HG03565 (cell line): ENCODE data around the gene NOL4L.

Experiments
- ATAC-seq: cut with Tn5 transposase; IDR thresholded peaks from one replicate; pipeline ENCODE4 v1.9.1; 2021; ENCODE audit warnings: mild to moderate bottlenecking, moderate library complexity; ENCODE audit not compliant: unreplicated experiment

Gene NOL4L

DNA sequence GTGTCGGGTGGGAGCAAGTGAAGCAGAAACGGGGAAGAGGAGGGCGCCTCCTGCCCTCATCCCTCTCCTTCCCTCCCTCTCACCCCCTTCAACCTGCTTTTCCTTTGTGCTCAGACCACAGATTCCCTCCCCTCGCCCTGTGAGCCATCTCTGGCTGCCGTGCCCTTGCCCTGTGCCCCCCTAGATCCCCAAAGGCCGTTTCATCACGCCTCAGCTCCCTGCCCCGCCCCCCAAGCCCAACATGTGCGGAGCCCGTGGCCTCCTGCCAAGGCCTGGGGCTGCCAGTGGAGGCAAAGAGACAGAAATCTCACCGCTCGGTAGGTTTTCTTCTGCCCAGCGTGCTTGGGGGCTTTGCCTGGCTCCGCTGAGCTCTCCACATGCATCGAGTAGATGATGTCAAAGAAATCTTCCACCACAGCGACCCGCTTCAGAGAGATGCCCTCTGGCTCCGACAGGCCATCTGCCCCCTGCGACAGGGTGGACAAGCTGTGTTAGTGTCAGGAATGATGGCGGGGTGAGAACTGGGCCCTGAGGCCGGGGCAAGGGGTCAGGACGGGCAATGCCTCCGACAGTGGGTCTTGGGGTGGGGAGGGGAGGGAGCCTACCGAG, 57.6 kb downstream of the NOL4L start:
- ATAC-seq: no peak

DNA sequence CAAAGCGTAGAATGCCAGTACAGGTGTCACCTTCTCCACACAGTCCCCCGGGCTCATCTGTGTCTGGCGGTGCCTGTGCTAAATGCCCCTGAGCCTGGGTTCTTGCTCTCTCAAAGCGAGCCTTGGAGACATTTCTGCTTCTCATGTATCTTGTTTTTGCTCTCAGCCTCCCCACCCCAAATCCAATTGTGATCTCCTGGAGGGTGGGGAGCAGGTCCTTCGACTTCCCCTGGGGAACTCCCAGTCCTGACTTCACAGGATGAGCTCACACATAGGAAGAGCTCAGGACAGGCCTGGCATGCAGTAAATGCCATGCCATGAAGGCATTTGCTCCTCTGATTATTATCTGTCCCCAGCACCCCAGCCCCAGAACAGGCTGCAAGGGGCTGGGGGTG, 58.1 kb downstream of the NOL4L start:
- ATAC-seq: no peak

DNA sequence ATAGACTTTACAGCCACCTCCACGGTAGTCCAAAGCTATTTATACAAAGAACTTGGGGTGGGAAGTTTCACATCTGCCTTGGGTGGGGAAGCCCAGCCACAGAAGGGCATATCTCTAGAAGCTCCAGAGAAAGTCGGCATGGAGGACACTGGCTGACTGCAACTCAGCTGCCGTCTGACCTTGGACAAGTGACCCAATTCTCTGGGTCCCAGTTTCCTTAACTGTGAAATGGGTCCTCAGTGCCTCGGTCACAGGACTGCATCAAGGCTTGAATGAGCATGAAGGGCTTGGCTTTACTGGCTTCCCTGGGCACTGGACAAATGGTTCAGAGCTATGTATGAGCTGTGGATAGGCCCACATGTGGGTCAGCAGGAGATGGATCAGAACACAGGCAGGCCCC, 58.6 kb downstream of the NOL4L start:
- no peak for ATAC-seq

DNA sequence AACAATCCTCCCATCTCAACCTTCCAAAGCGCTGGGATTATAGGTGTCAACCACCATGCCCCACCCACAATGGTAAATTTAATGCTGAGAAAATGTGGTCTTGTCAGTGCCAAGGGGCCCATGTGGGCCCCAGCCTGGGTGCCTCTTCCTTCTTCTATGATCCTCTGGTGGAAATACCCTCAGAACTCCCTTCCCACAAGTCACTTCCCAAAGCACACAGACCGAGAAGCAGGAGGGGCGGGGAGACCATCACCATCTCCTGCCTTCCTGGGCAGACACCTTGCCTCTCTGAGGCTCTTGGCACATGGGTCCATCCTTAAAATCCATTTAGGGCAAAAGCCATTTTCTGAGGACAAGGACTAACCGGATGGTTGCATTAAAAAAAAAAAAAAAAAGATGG, 59.0 kb downstream of the NOL4L start:
- no peak for ATAC-seq

DNA sequence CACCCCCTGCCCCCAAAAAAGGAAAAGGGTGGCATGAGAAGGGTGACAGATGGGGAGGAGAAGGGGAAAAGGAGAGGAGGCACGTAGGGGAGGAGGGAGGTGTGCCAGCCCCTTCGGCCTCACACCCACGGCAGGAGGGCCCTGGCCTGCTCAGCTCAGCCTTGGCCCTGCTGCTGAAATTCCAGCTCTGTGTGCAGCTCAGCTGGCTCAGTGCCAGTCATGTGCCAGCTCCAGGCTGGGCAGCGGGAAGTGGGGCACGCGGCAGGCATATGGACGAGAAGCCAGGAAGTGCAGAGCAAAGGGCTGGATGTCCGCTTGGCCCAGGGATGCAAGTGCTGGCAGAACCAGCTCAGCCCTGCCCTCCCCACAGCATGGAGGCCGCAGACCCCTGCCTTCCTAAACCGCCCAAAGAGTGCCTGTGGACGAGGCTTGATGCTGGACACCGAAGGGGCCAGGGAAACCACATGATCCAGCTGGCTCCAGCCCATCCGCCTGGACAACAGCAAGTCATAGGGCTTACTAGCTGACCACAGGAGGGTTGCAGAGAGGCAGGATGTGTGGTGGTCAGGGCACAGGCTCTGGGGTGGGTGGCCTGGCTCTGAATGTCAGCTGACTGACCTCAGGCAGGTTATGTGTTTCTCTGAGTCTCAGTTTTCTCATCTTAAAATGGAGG, 60.2 kb downstream of the NOL4L start:
- no peak for ATAC-seq

DNA sequence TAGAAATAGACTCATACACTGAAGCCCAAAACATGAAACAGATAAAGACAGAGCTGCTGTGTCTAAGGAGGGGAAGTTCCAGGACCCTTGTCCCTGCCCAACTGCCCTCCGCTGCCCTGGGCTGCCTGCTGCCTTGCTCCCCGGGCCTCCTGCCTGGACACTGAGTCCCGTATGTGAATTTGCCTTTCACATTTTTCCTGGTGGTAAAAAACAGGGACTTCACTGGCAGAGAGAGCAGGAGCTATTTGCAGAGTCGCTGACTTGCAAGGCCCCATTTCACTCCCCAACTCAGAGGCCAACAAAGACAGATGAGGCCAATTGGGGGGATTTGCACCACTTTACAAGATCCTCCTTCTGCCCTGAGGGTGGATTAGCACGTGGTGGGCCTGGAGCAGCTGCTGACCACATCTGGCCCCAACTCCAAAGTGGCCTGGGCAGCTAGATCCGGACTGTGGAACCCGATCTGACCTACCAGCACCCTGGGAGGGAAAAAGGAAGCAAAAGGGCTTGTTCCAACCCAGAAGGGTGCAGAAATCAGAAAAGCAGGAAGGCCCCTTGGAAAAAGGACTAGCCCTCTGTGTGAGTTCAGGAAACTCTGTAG, 61.4 kb downstream of the NOL4L start:
- no peak for ATAC-seq

DNA sequence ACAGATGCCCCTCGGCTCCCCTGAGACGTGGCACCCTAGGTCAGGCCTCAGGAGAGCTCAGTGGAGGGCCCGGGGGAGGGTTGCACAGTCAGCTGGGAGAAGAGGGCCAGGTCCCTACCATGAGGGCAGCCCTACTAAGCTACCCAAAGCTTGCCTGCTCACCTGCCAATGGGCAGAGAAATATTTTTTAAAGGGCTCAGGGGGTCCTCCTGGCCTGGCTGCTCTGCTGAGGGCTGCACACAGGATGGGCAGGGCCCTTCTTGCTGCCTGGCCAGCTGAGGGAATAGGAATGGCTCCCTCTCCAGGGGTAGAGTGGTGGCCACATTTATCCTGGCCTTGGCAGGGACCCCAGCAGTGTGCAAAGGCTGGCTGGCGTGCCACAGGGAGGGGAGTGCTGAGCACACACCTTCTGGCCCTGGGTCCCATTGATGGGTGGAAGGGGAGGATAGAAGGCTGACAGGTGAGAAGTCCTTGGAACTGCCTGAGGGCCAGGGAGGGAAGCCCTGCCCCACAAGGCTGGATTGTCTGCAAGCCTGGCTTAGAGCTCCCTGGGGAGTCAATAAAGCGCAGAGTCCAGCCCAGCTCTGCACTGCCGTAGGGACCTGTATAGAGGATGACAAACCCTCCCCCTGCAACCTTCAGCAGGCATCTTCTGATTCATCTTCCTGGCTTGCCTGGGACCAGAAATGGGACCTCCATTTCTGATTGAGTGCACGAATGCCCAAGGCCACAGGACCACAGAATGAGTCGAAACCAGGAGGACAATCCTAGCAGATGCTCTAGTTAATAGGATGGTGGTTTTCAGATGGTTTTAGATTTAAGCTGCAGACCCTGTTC, 62.1 kb downstream of the NOL4L start:
- ATAC-seq: no peak

DNA sequence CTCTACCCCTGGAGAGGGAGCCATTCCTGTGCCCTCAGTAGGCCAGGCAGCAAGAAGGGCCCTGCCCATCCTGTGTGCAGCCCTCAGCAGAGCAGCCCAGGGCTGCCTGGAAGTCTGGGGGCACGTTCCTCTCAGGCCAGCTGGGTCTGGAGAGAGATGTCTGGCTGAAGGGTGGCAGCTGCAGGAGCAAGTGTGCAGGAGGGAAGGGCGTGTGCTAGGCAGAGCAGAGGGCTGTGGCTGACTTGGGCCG, 62.7 kb downstream of the NOL4L start:
- ATAC-seq: no peak

DNA sequence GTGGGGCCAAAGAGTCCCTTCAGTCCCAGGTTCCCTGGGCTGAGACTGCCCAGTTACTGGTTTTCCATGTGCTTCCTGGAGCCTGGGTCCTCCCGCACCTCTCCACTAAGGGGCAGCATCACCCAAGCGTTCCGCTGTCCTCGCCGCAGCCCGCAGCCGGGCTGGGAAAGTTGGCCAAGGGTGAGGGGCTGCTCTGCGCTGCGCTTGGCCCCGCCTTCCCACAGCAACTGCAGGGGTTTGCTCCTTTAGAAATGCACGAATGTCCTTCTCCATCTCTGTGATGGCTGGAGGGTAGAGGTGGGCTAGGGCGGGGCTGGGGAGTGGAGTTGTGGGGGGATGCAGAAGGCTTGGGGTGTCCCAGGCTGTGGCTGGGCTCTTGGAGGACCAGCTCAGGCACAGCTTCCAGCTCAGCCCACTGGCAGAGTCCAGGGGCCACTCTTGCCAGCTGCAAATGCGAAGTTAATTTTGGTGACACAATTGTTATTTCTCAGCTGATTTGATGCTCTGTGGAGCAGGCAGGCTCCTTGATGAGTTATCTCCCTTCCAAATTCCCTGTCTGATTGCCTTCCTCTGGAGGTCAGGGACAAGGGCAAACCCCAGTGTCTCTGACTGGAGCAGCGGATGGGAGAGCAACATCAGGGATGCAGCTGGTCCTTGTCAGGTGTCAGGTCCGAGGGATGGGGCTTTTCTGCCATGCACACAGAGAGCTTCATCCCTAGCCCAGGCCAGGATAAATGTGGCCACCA, 63.2 kb downstream of the NOL4L start:
- no peak for ATAC-seq

DNA sequence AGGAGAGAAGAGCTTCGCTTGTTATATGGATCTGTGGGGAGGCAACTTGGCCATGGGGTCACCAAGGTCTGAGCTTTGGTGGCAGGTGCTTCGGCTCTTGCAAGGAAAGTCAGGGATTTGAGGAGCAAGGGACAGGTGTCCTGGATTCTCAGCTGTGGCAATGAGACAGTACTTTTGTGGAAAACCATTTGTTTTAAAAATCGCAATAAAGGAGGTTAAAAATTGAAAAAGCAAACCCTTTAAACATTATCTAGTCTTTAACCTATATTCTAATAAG, 64.3 kb downstream of the NOL4L start:
- ATAC-seq: no peak

DNA sequence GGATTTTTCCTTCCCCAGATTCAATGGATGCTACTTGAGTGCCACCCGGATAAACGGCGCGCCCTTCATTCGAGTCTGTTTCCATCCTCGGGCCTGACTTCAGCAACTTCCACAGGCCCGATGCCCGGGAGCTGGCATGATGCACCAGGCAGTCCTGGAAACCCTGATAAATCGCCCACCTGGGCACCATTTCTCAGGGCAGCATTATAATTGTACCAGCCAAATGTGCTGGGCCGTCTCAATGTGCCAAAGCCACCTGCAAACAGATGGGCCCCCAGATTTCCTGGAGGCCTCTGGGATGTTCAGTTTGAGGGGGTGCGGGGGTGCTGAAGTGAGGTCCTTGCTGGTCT, 65.8 kb downstream of the NOL4L start:
- ATAC-seq: no peak

DNA sequence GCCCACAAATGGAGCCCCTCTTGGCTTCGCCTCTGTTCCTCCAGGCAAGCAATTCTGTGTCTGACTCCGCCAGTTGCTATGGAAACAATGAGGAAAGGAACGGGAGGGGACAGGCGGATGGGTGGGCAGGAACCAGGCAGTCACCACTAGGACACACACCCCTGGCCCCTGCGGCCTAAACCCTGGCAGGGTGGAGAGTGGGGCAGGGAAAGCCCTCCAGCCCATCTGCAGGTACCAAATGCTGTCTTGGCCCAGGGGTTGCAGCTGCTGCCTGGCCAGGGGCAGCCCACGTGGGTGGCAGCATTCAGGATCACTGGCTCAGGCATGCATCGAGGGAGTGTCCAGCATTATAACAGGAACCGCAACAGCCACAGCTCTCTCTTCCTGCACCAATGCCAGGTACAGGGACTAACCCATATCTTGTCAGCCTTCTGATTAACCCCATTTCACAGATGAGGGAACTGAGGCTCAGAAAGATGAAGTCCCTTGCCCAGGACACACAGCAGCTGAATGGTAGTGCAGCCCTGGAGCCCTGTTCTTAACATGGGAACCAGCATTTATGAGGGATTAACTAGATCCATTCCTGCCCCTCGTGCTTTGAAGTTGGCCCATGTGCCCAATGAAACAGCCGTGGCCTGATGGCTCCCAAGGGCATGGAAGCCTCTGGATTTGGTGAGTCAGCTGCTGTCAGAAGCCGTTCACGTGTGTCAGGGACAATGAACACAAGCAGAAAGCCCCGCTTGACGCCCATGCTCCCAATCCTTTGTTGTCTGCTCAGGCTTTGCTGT, 66.3 kb downstream of the NOL4L start:
- ATAC-seq: no peak

DNA sequence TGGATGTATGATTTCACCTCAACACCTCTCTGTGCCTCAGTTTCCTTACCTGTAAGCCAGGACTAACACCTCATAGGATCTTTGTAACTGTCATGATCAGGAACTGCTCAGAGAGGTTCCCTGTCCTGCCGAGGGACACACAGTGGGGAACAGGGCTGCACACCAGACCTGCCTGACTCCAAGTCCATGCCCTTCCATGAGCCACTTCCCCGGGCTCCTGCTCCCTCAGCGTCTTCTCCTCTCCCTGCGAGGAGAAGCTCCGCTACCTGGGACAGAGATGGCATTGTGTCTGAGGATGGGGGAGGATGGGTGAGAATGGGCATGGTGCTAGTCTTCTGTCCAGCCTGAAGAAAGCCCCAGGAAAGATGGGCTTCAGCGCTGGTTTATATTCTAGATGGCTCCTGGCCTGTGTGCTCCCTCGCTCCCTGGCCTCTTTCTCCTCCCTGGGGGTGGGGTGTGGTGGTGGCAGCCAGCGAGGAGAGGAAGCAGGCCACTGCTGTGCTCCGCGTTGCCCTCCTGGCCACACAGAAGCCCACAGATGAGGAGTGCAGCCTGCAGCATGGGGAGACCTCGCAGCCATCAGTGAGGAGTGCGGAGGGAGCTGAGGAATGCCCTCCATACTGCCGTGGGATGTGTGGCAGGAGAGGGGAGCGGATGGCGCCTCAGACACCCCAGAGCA, 67.1 kb downstream of the NOL4L start:
- no peak for ATAC-seq

DNA sequence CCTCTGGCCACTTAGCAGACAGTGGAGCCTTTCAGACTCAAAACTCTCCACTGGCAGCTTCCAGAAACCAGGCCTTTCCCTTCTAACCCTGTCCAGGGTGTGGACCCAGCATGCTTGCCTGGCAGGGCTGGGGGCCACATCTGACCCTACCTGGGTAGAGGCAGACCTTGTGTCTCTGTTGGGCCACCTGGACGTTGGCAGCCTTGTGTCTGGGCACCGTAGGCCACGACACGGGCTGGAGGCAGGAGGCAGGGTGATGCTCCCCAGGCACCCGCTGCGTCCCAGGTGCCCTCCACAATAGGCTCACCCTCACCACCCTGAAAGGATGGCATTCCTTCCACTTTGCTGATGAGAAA, 67.6 kb downstream of the NOL4L start:
- no peak for ATAC-seq

DNA sequence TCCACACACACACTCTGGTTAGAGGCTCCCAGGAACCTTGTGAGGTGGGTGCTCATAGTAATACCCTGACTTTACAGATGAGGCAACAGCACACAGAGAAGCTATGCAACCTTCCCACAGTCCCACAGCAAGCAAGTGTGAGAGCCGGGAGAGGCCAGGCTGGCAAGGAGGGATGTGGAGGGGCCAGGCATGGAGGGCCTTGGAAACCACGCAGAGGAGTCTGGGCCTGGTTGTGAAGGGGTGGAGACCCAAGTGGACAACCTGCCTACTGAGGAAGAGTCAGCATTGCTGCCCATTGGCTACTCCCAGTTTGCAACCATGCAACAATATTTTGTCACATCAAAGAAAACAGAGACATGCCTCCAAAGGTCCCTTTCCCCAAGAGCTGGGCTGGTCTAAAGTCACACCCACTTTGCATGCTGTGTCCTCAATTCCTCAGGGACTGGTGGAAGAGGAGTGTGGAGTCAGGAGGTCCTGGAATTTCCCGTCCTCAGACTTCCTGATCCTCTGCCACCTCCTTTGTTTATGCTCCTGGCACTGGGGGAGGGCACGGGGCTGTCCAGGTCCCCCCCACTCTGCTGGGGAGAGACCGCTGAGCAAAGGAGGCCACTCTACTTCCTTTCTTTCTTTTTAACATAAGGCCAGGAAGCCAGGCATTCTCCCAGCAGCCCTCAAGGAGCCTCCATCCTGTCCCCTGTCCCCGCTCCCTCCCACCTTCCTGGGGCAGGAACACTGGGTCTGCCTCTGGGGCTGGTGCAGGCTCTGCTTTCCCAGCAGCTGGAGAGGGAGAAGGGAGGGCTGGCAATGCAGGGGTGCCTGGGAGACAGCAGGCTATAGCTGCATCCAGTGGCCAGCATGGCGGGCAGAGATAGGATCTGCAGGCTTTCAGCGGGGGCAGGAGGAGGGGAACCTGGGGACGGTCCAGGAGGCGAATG, 68.3 kb downstream of the NOL4L start:
- ATAC-seq: no peak

DNA sequence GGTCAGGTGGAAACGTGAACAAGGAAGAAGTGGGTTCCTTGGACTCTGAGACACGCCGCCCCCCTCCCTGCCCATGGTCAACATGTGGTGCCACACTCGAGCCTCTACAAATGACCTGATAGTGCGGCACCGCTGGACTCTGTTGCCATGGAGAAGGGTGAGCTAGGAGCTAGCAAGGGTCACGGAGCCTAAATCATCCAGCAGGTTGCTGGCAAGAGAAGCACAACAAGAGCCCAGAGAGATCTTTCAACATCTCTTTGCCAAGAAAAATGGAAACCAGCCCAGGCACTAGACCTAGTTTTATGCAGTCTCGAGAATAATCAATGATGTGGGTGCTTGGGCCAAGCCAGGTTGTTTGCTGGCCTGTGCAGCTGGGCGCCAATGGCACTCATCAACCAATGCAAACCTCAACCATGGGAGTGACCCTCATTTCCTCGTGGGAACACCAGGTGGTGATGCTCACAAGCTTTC, 69.5 kb downstream of the NOL4L start:
- no peak for ATAC-seq

DNA sequence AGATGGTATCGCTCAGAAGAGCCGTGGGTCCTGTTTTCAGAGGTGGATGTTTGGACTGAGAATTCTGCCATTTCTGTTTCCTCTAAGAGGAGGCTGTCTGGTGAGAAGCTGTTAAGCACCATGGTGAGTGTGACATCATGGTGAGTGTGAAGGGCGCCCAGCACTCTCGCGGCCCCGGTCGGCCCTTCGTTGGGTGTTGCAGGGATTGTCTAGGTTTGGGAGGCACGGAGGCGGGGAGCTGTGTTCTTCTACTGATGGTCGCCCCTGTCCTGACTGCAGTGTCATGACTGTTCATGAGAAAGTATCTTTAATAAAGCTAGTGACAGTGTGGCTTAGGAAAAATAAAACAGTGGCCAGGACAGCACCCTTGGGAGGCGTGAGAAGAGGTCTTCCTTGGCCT, 70.4 kb downstream of the NOL4L start:
- ATAC-seq: no peak

DNA sequence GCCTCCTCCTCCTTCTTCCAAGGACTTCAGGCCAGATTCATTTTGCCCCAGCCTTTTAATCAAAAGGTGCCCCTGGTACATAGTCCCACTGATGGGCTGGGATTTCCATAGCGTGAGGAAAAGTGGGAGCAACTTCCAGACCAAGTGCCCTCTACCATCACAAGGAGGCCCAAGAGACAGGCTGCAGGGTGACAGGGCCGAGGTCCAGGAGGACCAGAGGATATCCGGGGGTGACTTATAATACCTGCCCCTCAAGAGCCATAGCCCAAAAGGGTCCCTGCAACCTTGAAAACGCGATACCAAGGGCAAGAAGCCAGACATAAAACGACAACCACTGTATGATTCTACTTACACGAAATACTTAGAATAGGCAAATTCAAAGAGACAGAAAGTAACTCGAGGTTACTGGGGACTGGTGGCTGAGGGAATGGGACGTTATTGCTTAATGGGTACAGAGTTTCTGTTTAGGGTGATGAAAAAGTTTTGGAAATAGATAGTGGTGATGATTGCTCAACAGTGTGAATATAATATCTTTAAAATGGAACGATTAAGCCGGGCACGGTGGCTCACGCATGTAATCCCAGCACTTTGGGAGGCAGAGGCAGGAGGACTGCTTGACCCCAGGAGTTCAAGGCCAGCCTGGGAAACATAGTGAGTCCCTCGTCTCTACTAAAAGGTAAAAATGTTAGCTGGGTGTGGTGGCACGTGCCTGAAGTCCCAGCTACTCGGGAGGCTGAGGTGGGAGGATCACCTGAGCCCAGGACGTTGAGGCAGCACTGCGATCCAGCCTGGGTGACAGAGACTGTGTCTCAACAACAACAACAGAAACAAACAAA, 71.9 kb downstream of the NOL4L start:
- no peak for ATAC-seq

DNA sequence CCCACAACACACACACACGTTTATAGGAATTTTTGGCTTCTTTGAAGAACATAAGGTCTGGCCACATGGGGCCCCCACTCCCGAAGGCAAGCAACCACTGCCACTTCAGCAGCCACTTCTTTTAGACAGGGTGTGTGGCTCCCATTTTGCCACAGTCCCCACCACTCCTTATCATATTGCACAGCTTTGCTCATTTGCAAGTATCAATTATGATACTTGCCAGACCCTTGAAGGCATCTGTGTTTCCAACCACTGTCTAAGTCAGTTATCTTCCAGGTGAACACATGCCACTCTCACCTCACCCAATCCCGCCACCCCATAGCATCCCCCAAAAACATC, 73.1 kb downstream of the NOL4L start:
- ATAC-seq: no peak
